Measurements from ENCODE around the gene SUPT16H.

SUPT16H gene

DNA sequence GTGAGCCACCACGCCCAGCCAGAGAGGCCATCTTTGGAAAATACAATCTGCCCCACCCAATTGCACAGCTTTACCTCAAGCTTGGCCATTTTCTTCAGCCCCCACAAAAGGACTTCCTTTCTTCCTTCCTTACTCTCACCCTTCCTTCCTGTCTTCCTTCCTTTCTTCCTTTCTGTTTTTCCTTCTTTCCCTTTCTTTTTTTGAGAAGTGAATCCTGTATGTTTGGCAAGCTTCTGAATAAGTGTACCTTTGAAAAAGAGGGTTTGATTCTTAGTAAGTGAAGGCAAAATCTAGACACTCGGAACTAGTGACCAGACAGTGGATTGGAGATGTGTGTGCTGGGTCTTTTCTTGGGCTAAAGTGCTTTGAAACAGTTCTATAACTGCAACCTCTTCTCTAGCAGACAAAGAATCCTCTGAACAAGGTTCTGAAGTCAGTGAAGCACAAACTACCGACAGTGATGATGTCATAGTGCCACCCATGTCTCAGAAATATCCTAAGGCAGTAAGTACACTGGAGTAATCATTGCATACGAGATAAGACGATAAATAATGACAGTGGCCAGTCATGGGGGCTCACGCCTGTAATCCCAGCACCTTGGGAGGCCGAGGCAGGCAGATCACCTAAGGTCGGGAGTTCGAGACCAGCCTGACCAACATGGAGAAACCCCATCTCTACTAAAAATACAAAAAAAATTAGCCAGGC lies 49.5 kb downstream of the SUPT16H start:
- Histone ChIP-seq H3K27me3 (replicated peaks) (no peaks in the 10 kb centered on the region), H3K4me3 (ENCODE audit: low read depth, low read length) (no peak overlapping the region), H3K36me3 (replicated peaks) (no peaks in the 10 kb centered on the region), H3K27ac (no peak overlapping the region)
- in situ Hi-C loops (cut with HindIII; ENCODE audit: low pct_ligation_motif_present, low sequenced_read_pairs), result no loop called here
- TF ChIP-seq, protein P1, sequence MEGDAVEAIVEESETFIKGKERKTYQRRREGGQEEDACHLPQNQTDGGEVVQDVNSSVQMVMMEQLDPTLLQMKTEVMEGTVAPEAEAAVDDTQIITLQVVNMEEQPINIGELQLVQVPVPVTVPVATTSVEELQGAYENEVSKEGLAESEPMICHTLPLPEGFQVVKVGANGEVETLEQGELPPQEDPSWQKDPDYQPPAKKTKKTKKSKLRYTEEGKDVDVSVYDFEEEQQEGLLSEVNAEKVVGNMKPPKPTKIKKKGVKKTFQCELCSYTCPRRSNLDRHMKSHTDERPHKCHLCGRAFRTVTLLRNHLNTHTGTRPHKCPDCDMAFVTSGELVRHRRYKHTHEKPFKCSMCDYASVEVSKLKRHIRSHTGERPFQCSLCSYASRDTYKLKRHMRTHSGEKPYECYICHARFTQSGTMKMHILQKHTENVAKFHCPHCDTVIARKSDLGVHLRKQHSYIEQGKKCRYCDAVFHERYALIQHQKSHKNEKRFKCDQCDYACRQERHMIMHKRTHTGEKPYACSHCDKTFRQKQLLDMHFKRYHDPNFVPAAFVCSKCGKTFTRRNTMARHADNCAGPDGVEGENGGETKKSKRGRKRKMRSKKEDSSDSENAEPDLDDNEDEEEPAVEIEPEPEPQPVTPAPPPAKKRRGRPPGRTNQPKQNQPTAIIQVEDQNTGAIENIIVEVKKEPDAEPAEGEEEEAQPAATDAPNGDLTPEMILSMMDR (IDR thresholded peaks at IDR 0.05; ENCODE audit: low read depth, low read length, missing control alignments), result no peak
- DNase-seq, result no peak

DNA sequence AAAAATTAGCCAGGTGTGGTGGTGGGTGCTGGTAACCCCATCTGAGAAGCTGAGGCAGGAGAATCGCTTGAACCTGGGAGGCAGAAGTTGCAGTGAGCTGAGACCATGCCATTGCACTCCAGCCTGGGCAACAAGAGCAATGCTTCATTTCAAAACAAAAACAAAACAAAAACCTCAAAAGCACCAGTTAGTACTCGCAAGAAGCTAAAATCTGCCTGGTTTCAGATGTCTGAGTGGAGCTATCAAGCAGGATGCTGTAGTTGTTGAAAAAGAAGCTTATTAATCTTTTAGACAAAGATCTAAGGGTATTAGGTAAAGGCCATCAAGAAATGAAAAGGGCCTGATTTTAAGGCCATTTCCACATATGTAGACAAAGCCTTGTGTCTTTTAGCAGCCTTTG lies 50.9 kb downstream of the SUPT16H start:
- no peak for DNase-seq
- Histone ChIP-seq H3K27me3 (replicated peaks) (no peaks in the 10 kb centered on the region), H3K36me3 (replicated peaks) (no peaks in the 10 kb centered on the region), H3K4me3 (ENCODE audit: low read depth, low read length) (no peak overlapping the region), H3K27ac (no peak overlapping the region)
- in situ Hi-C loops (cut with HindIII; ENCODE audit: low pct_ligation_motif_present, low sequenced_read_pairs), result no loop called here
- TF ChIP-seq, protein P1 (IDR thresholded peaks at IDR 0.05; ENCODE audit: low read depth, low read length, missing control alignments), result no peak

DNA sequence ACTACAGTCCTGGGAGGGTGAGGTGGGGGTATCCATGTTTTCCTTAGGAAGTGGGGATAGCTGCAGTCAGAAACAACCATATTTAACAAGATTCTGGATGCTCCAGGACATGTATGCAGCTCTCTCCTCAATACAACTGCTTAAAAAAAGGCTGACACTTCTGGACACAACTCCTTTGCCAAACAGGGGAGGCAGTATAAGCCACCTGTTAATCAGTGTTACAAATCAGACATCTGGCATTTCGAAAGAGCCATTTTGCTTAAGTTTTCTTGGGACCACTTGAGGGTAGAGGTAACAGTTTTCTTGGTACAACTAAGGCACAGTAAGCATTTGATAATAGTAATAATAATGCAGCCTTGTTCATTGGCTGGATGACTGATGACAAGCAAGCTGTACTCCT lies 56.8 kb downstream of the SUPT16H start:
- TF ChIP-seq, protein P1 (IDR thresholded peaks at IDR 0.05; ENCODE audit: low read depth, low read length, missing control alignments), result no peak
- in situ Hi-C loops (cut with HindIII; ENCODE audit: low pct_ligation_motif_present, low sequenced_read_pairs), result no loop called here
- no peak for DNase-seq
- no peak overlapping the region for H3K4me3 ChIP-seq (ENCODE audit: low read depth, low read length)
- no peak overlapping the region for H3K27ac ChIP-seq
- H3K27me3 ChIP-seq (replicated peaks), result no peaks in the 10 kb centered on the region
- H3K36me3 ChIP-seq (replicated peaks), result no peaks in the 10 kb centered on the region

DNA sequence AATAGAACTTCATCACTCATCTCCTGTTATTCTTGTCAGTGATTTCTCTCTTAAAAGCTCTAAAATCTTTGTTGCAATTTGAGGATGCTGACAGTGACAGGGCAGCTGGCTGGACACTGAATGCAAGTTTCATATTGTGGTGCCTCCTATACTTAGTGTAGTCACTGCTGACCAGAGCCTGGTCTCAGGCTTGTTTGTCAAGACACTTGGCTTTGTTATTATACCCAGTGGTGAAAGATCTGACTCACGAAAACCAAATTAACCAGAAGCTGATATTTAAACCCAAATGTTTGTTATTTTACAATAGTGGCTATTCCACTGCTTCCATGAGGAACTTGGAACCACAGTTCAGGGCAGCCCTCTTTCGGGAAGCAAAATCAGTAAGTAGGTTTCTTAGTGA lies 61.1 kb downstream of the SUPT16H start:
- Histone ChIP-seq H3K4me3 (ENCODE audit: low read depth, low read length) (no peak overlapping the region), H3K36me3 (replicated peaks) (no peaks in the 10 kb centered on the region), H3K27ac (no peak overlapping the region), H3K27me3 (replicated peaks) (no peaks in the 10 kb centered on the region)
- TF ChIP-seq, protein P1 (IDR thresholded peaks at IDR 0.05; ENCODE audit: low read depth, low read length, missing control alignments), result no peak
- DNase-seq, result no peak
- in situ Hi-C loops (cut with HindIII; ENCODE audit: low pct_ligation_motif_present, low sequenced_read_pairs), result no loop called here

DNA sequence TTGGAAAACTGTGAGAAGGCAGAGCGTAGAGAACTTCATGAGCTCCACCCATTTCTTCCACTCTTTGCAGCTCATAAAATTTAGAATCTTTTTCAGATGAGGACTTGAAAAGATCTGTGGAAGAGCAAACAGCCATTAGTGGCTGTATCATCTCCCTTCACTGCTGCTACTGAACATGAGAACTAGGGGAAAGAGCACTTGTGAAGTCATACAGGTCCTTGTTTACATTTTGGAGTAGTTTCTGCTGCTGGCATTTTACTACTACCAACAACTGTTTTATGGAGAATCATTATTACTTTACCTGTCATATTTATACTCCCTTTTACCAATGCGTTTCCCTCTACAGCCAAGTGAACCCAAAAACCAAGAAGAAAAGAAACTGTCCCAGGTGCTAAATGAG lies 62.9 kb downstream of the SUPT16H start:
- Histone ChIP-seq H3K4me3 (ENCODE audit: low read depth, low read length) (no peak overlapping the region), H3K27me3 (replicated peaks) (no peaks in the 10 kb centered on the region), H3K27ac (no peak overlapping the region), H3K36me3 (replicated peaks) (no peaks in the 10 kb centered on the region)
- TF ChIP-seq, protein P1 (IDR thresholded peaks at IDR 0.05; ENCODE audit: low read depth, low read length, missing control alignments), result no peak
- in situ Hi-C loops (cut with HindIII; ENCODE audit: low pct_ligation_motif_present, low sequenced_read_pairs), result no loop called here
- no peak for DNase-seq

DNA sequence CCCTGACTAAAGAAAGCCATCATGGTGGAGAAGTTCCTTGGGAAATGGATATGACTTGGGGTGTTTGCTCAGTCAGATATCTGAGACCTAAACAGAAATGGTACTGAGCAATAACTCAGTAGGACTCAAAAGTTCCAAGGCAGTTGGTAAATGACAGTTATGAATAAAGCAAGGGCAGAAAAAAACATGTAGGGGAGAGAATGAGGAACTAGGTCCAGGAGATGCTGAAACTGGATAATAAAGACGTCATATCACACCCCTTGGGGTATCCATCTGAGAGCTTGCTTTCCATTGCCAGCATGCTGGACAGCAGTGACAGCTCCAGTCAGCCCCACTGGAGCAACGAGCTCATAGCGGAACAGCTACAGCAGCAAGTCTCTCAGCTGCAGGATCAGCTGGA lies 66.4 kb downstream of the SUPT16H start:
- no peaks in the 10 kb centered on the region for H3K36me3 ChIP-seq (replicated peaks)
- TF ChIP-seq, protein P1 (IDR thresholded peaks at IDR 0.05; ENCODE audit: low read depth, low read length, missing control alignments), result no peak
- no peaks in the 10 kb centered on the region for H3K27me3 ChIP-seq (replicated peaks)
- no peak for DNase-seq
- no peak overlapping the region for H3K4me3 ChIP-seq (ENCODE audit: low read depth, low read length)
- no peak overlapping the region for H3K27ac ChIP-seq
- in situ Hi-C loops (cut with HindIII; ENCODE audit: low pct_ligation_motif_present, low sequenced_read_pairs), result no loop called here
